GM18951 (cell line): Measurements from ENCODE around the gene PRSS33.

Experiments used
- POLR2A ChIP-seq: IDR thresholded peaks from 4 replicates; pipeline ENCODE4 v1.6.1; 2011; ENCODE audit warnings: mild to moderate bottlenecking; ENCODE audit not compliant: insufficient read length, insufficient read depth; ENCODE audit errors: extremely low read depth
- in situ Hi-C: fragments of 300-500 bp; cut with MboI; formaldehyde crosslinking; loops from one replicate; pipeline ENCODE4 v1.12.0; 2022; ENCODE audit warnings: low sequenced_read_pairs, mixed read lengths, inconsistent platforms; ENCODE audit not compliant: unreplicated experiment

The PRSS33 gene

DNA sequence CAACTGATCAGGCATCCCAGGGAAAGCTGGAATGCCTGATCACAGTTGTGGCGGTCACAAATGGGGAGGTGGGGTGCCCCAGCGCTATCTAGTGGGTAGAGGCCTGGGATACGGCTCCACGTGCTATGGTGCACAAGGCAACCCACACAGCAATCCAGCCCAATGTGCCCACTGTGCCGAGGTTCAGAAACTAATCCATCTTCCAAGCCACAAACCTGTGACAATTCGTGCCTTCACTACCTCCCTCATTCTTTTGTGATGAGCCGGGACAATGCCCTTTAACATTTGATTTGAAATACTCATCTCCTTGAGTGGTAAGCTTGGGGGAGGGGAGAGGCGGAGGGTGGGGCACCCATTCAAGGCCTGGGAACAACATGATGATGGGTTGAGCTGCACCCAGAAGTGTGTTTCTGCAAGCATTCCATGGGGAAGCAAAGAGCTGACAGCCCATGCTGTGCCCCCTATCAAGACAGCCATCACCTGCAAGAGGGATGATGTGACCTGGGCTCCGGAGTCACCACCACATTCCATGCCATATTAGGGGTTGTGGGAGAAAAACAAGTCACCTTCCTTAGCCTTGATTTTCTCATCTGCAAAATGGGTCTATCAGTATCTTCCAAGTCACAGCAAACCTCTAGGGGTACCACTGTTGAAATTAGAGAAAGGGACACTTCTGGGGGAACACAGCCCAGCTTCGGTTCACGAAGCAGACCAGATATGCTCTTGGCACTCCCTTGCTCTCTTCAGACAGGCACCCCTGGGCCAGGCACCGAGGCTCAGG, 14.0 kb downstream of the PRSS33 start:
- no peak for TF ChIP-seq POLR2A
- in situ Hi-C loops = no loop called here

DNA sequence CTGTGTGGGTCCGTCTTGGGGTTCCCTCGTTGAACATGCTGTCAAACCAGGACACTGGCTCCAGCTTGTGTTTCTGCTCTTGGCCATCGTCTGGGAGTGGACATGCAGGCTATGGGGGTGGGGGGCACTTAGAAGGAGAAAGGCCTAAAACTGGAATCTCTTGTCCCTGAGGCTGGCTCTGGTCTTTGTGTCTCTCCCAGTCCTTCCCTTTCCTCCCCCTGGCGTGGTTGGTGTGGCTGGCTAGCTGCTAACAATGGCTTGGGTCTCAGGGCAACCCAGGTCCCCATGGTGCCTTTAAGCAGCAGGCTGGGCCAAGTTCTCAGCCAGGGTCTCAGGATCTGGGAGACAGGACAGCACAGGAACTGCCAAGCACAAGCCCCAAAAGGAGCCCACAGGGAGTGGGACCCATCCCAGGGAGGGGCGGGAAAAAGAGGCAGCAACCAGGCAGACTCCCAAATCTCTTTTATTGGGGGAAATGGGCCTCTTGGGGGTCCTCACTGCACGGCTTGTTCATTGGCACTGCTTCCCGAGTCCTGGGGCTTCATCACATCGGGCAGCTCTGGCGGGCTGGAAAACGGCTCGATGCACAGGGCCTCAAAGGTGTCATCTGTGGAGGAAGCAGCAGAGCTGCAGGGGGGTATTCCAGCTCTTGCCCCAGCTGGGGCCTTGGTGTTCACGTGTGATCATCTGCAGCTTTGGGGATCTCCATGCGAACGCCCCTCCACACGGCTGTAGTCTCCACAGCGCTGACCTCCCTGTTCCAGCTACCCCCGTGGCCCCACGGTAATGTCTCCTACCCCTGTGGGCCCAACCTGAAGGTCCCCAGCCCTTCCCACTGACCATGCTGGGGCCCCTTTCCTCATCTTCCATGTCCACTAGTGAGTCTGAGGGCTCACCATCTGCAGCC, 15.6 kb downstream of the PRSS33 start:
- in situ Hi-C loops = no loop called here
- no peak for TF ChIP-seq POLR2A

DNA sequence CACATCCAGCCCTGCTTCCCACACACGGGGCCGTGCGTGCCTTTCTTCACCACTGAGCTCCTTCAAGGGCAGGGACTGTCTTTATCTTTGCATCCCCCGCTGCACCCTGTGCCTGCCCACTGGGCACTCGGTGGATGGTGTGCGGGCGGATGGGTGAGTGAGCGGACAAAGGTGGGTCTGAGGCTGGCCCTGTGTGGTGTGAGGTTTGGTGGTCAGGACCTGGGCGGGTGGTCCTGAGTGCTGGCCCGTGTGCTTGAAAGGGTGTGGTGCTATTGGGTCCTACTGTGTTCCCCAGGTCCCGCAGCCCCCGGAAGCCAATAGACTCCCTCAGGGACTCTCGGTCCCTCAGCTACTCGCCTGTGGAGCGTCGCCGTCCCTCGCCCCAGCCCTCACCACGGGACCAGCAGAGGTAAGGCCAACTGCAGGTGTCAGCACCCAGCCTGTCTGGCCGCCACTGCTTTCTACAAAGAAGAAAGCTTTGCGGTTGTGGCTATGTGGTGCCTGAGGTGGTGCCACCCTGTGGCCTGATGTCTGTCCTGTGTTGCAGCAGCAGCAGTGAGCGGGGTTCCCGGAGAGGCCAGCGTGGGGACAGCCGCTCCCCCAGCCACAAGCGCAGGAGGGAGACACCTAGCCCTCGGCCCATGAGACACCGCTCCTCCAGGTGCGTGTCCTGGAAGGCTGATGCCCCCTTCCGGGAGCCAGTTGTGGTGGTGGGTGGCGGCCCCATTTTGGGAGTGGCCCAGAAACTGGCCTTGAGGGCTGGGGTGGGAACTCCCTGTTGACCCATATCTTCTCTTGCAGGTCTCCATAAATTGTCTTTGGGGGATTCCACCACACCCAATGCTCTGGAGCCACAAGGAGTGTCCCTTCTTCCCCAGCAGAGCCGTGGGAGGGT, 17.1 kb downstream of the PRSS33 start:
- no peak for TF ChIP-seq POLR2A
- in situ Hi-C loops = no loop called here

DNA sequence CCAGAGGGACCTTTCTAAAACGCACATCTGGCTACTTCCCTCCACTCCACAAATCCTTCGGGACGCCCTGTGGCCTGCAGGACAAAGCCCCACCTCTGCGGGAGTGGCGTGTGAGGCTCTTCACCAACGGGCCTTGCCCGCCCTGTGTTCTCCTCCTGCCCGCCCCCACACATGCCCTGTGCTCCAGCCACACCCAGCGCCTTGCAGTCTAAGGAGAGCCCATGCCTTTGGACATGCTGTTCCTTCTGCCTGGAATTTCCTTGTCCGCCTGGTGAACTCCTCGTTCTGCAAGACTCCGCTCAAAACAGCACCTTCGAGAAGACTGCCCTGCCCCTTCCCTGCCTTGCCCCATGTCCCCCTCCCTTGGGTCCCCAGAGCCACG, 17.7 kb downstream of the PRSS33 start:
- in situ Hi-C loops = no loop called here
- no peak for TF ChIP-seq POLR2A

DNA sequence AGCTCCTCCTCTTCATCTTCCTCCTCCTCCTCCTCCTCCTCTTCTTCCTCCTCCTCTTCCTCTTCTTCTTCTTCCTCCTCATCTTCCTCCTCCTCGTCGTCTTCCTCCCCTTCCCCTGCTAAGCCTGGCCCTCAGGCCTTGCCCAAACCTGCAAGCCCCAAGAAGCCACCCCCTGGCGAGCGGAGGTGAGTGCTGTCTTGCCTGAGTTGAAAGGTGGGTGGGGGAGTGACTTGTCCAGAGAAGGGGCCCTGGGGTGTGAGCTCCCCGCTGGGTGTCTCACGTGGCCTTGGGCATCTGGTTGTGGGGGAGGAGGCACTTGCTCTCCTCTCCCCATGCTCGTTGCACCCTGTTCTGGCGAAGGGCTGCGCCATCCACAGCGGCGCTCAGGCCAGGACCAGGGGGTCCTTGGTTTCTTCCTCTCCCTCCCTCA, 18.2 kb downstream of the PRSS33 start:
- no peak for TF ChIP-seq POLR2A
- in situ Hi-C loops = no loop called here

DNA sequence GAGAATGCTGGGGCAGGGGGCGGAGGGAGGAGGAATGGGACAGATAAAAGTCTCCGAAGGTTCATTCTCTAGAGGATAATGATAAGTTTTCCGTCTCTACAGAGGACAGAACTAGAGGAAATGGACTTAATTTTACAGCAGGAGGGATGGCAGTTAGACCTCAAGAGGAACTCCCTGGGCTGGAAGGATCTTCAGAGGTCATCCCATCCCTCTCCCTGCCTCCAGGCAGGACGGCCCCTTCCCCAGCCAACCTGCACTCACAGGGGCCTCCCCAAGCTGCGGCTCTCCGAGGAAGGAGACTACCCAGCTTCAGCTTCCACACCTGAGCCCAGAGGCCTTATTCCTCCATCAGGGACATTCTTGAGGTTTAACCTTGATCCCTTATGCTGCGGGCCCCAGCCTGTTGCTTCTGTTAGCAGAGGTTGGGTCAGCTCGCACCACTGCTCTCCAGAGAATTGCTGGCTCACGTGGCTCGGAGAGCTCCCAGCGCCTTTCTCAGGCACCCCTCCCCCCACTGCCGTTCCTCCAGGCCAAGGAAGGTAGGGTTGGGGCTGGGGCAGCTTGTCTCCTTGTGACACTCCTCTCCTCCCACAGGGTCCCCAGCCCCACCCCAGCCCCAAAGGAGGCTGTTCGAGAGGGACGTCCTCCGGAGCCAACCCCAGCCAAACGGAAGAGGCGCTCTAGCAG, 18.8 kb downstream of the PRSS33 start:
- in situ Hi-C loops = no loop called here
- TF ChIP-seq POLR2A = no peak

DNA sequence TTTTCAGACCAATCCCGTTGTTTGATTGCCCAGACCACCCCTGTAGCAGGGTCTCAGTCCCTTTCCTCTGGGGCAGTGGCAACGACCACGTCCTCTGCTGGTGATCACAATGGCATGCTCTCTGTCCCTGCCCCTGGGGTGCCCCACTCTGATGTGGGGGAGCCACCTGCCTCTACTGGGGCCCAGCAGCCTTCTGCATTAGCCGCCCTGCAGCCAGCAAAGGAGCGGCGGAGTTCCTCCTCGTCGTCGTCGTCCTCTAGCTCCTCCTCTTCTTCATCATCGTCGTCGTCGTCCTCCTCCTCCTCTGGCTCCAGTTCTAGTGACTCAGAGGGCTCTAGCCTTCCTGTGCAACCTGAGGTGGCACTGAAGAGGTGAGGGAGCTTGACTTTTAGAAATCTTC, 19.5 kb downstream of the PRSS33 start:
- peak; percentile 4 for TF ChIP-seq POLR2A
- in situ Hi-C loops = no loop called here

DNA sequence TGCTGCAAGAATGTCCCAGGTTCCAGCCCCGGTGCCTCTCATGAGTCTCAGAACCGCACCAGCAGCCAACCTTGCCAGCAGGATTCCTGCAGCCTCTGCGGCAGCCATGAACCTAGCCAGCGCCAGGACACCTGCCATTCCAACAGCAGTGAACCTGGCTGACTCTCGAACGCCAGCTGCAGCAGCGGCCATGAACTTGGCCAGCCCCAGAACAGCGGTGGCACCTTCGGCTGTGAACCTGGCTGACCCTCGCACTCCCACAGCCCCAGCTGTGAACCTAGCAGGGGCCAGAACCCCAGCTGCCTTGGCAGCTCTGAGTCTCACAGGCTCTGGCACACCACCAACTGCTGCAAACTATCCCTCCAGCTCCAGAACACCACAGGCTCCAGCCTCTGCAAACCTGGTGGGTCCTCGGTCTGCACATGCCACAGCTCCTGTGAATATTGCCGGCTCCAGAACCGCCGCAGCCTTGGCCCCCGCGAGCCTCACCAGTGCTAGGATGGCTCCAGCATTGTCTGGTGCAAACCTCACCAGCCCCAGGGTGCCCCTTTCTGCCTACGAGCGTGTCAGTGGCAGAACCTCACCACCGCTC, 20.1 kb downstream of the PRSS33 start:
- peak; percentile 8 for TF ChIP-seq POLR2A
- in situ Hi-C loops = no loop called here

DNA sequence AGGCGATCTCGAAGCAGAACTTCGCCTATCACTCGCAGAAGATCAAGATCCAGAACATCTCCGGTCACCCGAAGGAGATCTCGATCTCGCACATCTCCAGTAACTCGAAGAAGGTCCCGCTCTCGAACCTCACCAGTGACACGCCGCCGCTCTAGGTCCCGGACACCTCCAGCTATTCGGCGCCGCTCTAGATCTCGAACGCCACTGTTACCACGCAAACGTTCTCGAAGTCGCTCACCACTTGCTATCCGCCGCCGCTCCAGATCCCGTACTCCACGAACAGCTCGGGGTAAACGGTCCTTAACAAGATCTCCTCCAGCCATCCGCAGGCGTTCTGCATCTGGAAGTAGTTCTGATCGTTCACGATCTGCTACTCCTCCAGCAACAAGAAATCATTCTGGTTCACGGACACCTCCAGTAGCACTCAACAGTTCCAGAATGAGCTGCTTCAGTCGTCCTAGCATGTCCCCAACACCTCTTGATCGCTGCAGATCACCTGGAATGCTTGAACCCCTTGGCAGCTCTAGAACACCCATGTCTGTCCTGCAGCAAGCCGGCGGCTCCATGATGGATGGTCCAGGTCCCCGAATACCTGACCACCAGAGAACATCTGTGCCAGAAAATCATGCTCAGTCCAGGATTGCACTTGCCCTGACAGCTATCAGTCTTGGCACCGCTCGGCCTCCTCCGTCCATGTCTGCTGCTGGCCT, 20.8 kb downstream of the PRSS33 start:
- TF ChIP-seq POLR2A = no peak
- in situ Hi-C loops = no loop called here

DNA sequence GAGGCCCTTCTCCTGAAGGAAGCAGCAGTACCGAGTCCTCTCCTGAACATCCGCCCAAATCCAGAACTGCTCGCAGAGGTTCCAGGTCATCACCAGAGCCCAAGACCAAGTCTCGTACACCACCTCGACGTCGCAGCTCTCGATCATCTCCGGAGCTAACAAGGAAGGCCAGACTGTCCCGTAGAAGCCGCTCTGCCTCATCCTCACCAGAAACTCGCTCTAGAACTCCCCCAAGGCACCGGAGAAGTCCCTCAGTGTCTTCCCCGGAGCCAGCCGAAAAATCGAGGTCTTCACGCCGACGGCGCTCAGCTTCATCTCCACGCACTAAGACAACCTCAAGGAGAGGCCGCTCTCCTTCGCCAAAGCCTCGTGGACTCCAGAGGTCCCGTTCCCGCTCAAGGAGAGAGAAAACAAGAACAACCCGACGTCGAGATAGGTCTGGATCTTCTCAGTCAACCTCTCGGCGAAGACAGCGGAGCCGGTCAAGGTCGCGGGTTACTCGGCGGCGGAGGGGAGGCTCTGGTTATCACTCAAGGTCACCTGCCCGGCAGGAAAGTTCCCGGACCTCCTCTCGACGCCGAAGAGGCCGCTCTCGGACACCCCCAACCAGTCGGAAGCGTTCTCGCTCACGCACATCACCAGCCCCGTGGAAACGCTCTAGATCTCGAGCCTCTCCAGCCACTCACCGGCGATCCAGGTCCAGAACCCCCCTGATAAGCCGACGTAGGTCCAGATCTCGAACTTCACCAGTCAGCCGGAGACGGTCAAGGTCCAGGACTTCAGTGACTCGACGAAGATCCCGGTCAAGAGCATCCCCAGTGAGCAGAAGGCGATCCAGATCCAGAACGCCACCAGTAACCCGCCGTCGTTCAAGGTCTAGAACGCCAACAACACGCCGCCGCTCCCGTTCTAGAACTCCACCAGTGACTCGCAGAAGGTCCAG, 21.6 kb downstream of the PRSS33 start:
- TF ChIP-seq POLR2A = no peak
- in situ Hi-C loops = no loop called here

DNA sequence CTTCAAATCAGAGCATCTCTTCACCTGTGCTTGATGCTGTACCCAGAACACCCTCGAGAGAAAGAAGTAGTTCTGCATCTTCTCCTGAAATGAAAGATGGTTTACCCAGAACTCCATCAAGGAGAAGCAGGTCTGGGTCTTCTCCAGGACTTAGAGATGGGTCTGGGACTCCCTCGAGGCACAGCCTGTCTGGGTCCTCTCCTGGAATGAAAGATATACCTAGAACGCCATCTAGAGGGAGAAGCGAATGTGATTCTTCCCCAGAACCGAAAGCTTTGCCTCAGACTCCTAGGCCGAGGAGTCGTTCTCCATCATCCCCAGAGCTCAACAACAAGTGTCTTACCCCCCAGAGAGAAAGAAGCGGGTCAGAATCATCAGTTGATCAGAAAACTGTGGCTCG, 22.6 kb downstream of the PRSS33 start:
- in situ Hi-C loops = no loop called here
- no peak for TF ChIP-seq POLR2A
